VCaP (cell line): ENCODE measurements around the gene IRX3.

Experiments
- H3K27ac ChIP-seq: fragments of 450-650 bp; 2 replicates; pipeline ENCODE4 v1.5.1; 2017
- TF ChIP-seq, protein P1 (sequence below): fragments of 450-650 bp; conservative IDR thresholded peaks from 2 replicates; pipeline ENCODE4 v1.5.1; 2017; ENCODE audit warnings: mild to moderate bottlenecking, moderate library complexity

The IRX3 gene

DNA sequence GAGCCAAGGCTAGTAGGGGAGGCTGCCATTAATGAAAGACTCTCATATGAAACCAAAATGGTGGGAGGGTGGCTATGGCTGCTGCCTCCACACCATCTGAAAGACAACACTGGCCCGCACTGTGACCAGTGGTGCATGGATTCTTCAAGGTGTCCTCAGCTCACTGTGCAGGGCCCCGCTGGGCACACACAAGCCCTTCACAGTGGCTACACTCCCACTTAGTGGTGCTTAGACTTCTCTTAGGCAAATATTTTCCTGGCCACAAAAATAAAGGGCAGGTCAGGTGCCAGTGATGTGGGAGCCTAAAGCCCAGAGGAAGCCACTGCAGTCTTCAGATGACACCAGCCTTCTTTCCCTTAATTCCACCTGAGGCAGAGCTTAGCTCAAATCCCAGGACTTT is 38.1 kb upstream of the IRX3 start:
- H3K27ac ChIP-seq, result no peak overlapping the region
- TF ChIP-seq, protein P1, sequence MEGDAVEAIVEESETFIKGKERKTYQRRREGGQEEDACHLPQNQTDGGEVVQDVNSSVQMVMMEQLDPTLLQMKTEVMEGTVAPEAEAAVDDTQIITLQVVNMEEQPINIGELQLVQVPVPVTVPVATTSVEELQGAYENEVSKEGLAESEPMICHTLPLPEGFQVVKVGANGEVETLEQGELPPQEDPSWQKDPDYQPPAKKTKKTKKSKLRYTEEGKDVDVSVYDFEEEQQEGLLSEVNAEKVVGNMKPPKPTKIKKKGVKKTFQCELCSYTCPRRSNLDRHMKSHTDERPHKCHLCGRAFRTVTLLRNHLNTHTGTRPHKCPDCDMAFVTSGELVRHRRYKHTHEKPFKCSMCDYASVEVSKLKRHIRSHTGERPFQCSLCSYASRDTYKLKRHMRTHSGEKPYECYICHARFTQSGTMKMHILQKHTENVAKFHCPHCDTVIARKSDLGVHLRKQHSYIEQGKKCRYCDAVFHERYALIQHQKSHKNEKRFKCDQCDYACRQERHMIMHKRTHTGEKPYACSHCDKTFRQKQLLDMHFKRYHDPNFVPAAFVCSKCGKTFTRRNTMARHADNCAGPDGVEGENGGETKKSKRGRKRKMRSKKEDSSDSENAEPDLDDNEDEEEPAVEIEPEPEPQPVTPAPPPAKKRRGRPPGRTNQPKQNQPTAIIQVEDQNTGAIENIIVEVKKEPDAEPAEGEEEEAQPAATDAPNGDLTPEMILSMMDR, result no peak

DNA sequence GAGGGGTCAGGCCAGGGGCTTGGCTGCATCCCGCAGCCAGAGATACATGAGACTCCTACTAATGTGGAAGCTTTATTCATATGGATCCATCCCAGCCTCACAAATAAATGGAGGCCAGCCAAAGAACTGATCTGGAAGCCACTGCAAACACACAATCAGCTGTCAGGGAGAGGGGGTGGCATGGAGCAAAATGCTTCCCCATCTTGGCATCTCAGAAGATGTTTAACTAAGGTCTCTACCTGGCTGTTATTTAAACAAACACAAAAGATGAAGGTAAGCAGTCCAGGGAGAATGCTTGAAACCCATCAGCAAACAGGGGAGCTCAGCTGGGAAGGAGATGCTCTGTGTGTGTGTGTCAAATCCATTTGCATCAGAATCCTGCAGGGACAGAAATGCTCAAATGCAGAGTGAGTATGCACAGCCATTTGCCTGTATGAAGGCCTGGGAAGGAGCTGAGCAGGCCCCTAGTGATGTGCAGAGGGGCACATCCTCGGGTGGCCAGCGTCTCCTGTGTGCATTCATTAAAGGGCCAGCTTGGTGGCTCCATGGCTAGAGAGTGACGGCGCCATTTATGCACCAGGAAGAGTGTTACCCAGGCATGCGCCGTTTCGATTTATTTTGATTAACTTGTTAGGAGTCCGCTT is 34.2 kb upstream of the IRX3 start:
- TF ChIP-seq, protein P1, result no peak
- peak overlapping the region; percentile 20; the same call in 1 of the 2 replicates for H3K27ac ChIP-seq

DNA sequence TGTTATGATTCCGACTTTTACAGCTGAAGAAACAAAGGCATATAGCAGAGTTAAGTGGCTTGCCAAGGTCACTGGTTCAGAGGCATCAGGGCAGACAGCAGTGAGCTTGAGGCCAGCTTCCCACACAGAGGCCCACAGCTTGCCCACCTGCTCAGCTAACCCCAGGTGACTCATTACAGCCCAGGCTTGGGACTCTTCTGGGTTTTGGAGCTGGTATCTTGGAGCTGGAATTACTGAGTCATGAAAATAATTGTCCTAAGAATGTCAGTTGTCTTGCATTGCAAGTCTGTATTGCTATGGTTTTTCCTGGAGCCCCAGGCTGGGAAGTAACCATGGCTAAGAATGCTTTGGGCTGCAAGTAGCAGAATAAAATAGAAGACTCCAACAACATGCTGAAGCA is 32.4 kb upstream of the IRX3 start:
- H3K27ac ChIP-seq, result no peak overlapping the region

DNA sequence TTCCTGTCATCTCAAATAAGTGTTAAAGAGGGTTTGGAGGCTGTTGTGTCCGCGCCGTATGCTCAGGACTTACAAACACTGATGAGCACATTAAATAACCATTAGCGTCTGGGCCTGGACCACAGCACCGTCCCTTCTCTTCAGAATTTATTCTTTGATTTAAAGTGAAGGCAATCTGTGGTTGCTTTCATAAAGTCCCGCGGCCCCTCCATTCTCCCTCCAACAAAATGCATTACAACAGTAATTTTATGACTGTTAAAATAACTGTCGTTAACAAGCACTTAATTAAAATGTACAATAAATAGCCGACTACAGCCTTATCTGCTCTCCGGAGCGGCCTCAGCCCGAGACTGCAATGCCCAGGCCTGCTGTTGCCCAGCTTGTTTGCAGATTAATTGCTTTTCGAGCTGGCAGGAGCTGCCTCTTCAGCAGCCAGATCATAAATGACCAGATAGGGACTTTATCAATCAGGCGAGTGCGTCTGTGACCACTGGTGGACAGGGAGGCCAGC is 30.6 kb upstream of the IRX3 start:
- TF ChIP-seq, protein P1, result no peak
- peak overlapping the region; percentile 31 for H3K27ac ChIP-seq

More for the DNA sequence above, 32.4 kb upstream of the IRX3 start:
- TF ChIP-seq, protein P1, result no peak

DNA sequence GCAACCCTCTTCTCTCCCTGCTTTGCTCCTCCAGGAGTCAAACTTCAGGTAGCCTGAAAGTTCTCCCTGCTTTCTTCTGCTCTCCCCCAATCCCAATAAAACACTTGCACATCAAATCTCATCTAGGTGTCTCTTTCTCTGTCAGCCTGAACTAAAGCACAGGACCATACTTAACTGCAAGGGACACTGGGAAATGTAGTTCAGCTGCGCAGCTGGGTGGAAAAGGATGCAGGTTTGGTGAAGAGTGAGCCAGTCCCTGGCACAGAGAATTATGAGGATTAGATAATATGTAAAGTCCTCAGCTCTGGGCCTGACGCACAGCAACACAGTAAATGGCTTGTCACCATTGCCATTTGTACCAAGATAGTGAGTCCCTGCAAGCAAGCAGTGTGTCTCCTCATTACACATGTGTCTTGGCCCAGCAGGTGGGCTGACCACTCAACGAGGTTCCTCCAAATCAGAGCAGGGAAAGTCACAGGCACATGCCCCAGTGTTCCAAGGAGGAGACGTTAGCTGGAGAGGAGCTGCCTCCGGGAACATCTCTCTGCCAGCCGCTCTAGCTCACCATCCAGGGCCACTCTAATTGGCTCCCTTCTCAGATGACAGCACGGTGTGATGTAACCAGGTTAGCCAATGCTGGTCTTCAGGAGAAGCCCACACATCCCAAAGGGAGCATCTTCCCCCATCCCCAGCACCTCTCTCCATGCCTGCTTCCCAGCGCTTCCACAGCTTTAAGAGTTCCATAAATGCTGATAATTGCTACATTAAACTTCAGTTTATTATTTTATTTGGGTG is 29.7 kb upstream of the IRX3 start:
- TF ChIP-seq, protein P1, result no peak
- H3K27ac ChIP-seq, result peak overlapping the region; percentile 31

DNA sequence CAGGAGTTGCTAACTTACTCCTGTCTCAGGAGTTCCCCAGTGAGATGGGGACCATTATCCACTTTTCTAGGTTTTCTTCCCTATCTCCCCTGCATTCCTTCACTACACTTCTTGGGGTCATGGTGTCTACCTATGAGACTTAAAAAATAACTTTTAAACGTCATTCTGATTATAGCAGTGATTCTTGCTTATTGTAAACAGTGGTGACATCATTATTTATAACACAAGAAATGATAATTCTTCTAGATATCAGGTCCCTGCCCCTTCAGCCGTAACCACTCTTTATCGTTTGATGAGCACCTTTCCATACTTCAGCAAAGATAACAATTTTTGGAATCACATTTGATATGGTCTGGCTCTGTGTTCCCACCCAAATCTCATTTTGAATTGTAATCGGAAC is 27.2 kb upstream of the IRX3 start:
- TF ChIP-seq, protein P1, result no peak
- H3K27ac ChIP-seq, result no peak overlapping the region

DNA sequence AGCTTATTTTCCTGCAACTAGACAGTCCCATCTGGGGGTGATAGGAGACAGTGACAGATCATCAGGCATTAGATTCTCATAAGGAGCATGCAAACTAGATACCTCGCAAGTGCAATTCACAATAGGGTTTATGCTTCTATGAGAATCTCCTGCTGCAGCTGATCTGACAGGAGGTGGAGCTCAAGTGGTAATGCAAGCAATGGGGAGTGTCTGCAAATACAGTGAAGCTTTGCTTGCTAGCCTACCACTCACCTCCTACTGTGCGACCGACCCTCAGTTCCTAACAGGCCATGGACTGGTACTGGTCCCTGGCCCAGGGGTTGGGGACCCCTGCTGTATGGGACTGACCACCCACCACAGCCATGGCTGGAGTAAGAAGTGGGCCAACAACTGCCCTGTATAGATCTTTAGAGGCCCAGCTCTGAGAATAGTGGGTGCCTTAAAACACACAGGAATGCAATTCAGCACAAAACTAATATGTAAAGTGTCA is 26.0 kb upstream of the IRX3 start:
- TF ChIP-seq, protein P1, result no peak

More for the DNA sequence above, 26.0 kb upstream of the IRX3 start:
- no peak overlapping the region for H3K27ac ChIP-seq
